DMS79 treated with DMSO at 0.1 percent for 48 hours (cell line): ENCODE data around the gene GJD2.

Source experiments
- DNase-seq: peaks from one replicate; lab custom pipeline; 2025; lab: John Stamatoyannopoulos, UW

GJD2 gene

GRCh38 chr15:34773013-34773412 lies 18.2 kb upstream of the GJD2 start:
- no peak for DNase-seq

DNA sequence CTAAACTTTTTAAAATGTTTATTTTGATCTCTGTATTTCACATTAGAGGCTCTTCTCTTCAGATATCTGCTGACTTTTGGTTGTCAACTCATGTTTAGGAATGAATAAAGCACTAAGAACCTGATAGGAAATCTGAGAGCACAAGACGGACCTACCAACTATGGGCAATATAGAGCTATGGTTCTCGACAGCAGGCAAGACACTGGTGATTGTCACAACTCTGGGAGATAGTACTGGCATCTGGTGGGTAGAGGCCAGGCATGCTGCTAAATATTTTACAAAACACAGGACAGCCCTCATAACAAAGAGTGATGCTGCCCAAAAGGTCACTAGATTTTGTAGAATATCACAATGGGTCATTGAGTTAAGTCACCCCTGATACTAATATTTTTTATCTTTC lies 17.5 kb upstream of the GJD2 start:
- DNase-seq = no peak

GRCh38 chr15:34769711-34770110 lies 14.9 kb upstream of the GJD2 start:
- DNase-seq = no peak

GRCh38 chr15:34768530-34768929 lies 13.7 kb upstream of the GJD2 start:
- no peak for DNase-seq

- no peak for DNase-seq
Observed at GRCh38 chr15:34765741-34766140, 10.9 kb upstream of the GJD2 start.

GRCh38 chr15:34760909-34761308 lies 6.1 kb upstream of the GJD2 start:
- DNase-seq = no peak

DNA sequence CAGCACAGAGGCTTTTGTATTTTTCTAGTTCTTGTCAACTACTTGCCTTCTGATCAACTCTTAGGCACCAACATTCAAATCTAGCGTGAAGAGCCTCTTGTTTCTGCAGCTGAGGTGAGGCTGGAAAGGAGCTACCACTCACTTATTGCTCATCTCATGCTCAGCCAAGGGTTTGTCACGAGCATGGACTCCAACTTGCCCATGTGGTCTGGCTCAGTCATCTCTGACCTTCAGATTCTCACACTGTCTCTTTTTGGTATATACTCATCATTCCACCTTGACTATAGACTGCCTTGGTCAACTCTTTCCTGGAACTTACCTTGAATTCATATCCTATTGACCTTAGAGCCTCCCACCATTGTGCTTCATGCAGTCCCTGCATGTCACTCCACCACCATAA lies 5.2 kb upstream of the GJD2 start:
- no peak for DNase-seq

DNA sequence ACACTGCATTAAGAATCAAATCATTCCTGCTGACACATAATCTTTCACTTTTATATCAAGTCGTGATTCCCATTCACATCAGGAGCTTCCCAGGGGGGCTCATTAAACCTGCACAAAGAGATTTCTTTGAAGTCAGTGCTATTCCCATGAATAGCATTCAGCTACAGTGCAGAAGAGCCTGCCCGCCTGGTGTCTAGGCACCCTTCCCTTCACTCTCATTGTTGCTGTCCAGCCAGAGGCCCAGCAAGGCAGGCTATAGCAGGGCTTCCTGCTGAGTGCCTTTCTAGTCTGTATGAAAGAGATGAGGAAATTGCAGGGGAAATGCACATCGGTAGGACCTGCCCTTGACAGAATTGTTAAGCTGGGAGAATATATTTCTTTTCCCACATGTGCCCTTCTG lies 4.5 kb upstream of the GJD2 start:
- DNase-seq = no peak

DNA sequence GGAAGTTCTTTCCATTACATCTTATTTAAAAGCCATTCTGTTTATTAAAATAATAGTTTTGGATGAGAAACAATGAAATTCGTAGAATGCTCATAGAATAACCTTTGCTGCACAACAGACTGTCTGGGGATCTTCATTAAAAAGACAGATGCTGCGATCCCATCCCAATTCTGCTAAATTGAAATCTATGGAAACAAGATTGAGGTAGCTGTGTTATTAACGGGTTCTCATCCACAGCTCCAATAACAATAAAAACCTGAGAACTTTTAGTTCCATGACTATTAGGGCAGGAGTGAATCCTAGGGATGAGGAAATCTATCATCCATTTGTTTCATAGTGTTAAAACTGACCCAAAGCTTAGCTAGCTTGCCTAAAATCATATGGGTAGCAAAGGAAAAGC lies 2.5 kb upstream of the GJD2 start:
- no peak for DNase-seq

DNA sequence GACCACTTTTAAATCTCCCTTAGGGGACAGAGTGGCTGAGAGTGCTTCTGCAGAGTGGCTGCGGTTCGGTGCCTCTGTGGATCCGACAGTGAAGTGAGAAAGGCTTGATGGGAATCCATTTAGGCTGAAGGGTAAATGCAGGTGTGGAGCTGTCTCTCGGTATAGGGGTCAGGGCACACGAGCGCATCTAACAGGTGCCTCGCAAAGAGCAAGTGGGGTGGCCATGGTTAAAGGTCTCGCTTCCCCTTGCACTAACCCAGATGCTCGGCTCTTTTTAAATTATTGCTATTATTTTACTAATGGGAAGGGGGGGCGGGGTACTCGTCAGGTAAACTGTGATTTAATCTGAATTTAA lies 598 bp upstream of the GJD2 start:
- no peak for DNase-seq

- no peak for DNase-seq
Observed at GRCh38 chr15:34754171-34754601, 612 bp downstream of the GJD2 start.

DNA sequence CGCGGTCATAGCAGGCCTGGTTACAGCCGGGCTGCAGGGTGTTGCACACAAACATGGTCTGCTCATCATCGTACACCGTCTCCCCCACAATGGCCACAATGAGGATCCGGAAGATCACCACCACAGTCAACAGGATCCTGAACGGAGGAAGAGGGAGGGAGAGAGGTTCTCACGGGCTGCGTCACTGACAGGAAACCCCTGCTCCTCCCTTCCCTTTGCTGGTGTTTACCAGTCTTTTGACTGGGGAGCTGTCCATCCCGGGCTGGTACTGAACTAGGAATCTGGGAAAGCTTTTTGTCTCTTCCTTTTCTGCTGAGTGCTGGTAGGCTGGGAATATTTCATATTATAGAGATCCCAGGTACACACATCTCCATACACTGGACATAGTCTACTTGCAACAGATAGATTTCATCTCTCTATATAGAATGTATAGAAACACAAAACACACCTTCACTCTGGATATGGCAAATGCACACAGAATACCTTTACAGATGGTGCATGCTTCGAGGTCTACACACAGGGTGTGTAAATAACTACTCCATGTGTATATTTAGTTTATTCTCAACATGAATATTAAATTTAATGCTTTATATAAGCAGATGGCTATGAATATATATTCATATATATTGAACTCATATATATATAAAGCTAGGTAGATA lies 1.4 kb downstream of the GJD2 start:
- DNase-seq = no peak

GRCh38 chr15:34749691-34750090 lies 5.1 kb downstream of the GJD2 start:
- no peak for DNase-seq

GRCh38 chr15:34739346-34739745 lies 15.5 kb downstream of the GJD2 start:
- no peak for DNase-seq

GRCh38 chr15:34738002-34738401 lies 16.8 kb downstream of the GJD2 start:
- no peak for DNase-seq

DNA sequence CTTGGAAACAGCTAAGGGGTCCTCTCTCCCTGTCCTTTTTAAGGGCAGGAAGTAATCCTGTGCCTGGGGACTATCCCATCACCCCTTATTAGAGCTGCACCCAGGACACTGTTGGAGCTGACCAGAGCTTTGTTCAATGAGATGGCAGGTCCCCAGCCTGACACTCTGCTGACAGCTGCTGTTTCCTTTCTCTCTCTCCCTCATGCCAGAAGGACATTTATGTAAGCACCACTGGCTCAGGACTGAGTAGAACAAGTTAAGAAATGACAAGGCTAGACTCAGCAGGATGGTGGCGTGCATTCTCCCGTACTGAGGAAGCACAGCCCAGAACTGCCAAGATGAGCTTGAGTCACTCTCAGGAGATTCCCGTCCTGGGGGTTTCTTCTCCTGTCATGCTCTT lies 17.3 kb downstream of the GJD2 start:
- DNase-seq = no peak

DNA sequence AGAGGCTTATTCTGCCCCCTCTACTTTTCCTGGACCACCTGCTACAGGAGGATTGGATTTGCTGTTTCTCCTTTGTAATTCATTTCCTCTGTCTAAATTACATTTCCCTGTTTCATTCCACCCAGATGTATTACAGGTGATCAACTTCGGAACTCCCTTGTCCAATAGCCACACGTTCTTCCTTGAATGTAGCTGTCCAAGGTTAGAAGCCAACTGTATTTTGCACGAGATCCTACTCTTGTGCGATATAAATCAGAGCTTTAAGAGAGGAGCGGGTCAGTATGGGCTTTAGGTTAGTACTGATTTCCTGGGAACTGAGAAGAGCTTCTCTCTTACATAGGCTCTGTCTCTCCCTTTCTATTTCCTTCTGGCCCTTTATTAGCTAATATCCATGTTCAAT lies 20.5 kb downstream of the GJD2 start:
- DNase-seq = no peak

DNA sequence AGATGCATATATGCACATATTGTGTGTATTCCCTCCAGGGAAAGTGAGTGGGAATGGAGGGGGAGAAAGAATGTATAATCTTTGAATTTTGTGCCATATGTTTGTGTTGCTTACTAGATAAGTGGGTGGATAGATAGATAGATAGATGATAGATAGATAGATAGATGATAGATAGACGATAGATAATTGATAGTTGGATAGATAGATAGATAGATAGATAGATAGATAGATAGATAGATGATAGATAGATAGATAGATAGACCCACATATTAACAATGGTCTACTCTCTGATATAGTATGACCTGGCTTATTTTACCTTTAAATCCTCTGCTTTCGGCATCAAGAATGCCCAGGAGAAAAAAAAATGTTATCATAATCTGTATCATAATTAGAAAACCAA lies 21.2 kb downstream of the GJD2 start:
- no peak for DNase-seq

GRCh38 chr15:34732430-34732829 lies 22.4 kb downstream of the GJD2 start:
- DNase-seq = no peak

DNA sequence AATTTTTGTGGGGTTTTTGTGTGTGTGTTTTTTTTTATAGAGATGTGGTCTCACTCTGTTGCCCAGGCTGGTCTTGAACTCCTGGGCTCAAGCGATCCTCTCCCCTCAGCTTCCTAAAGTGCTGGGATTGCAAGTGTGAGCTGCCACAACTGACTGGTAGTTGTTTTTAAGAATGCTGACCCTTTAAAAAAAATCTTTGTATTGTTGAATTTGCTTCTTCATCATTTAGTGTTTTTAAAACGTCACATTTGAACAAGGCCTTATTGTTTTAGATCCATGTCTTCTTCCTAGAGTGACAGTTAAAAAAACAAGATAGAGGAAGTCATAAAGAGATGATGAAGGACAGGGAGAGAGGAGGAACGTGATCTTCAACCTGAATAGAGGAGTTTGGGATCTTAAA lies 24.1 kb downstream of the GJD2 start:
- no peak for DNase-seq

GRCh38 chr15:34729886-34730285 lies 24.9 kb downstream of the GJD2 start:
- DNase-seq = no peak

DNA sequence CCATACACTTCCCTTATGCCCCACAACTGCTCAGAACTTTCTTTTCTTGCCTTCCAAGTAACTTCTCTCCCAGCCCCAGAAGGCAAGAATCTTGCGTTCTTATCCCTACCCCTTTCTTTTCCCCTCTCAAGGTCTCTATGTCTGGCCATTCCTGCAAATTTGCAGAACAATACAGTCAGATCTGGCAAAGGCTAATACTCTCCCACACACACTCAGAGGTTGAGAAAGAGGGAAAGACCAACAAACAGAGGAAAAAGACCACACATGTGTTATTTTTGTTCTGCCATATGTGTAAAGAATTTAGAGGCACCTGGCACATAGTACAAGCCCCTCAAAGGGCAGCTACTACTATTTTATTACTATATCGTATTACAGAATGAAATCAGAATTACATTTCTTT lies 25.7 kb downstream of the GJD2 start:
- DNase-seq = no peak

DNA sequence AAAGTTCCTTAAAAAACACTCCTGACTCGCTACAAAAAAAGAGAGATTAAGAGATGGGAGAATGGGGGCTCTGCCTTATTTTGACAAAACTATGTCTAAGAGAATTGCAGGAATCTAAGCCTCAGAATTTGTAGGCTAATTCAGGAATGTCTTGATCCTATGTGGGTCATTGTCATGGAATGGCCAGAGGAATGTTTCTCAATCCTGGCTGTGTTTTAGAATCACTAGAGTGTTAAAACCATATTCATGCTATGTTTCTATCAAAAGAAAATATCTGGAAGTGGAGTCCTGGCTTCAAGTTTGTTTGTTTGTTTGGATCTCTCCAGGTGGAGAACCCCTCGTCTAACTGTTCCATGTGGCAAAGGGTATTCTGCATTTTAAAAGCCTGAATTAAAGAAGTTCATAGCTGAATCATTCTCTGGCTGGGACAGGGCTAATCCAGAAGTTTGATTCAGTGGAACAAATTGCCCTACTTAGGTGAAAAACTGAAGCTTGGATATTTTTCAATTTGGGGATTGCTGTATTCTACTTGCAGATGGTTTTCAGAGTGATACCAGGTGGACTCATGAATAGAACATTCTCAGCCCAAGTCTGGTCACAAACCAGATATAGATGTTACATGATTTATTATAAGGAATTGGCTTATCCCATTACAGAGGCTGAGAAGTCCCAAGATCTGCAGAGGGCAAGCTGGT lies 28.2 kb downstream of the GJD2 start:
- no peak for DNase-seq

DNA sequence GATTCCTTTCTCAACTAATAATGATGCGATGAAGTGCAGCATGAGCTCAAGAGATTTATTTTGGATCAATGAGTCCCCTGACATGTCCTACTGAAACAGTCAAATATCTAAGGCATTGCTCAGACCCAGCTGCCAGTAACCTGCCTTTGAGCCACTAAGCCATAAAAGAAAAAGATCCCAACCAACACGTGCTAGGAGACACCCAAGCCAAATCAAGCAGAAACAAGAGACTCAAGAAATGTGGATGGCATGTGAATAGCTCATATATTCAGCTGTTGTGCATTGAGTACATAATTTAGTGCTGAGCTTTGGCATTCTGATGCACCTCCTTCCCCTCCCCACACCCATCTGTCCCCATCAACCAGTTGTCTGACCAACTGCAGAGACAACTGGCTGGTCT lies 29.2 kb downstream of the GJD2 start:
- DNase-seq = no peak
